Measurements from ENCODE around the gene HMCN2. TPM values are rescaled to one million over a fixed set of nuclear protein-coding genes. Genes with fewer than 3 reads are reported as not detected.

HMCN2 gene
- total and polyA plus RNA-seq, 2 donors (not counting 3 experiments of a cell fraction or from before 2014, with no cell fraction given), result 0.04 to 0.24 TPM

DNA sequence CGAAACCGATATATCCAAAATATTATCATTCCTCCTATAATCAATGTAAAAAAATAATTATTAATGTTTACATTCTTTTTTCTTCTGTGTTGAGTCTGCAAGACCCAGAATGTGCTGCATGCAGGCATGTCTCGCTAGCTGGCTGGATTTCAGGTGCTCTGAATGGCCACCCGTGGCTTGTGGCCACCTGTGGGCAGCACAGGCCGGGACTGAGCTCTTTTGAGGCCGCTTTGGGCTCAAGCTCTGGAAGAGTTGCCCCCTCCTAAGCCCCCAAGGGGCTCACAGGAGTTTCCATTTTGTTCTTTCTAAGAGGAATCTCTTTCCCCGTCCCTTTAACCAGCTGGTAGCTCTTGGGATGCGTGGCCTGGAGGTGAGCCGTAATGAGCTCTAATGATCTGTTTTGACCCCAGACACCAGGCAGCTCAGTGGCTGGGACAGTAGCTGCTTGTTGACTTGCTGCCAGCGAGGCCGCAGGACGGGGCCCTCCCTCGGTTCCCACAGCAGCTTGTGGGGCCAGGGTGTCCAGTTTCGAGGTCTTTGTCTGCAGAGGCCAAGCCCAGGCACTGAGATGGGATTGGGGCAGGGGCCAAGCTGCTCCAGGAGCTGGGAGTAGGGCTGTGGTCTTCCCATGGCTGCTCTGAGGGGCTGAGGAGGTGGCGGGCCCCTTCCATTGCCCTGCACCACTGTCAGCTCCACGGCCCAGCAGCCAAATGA is 200.0 kb downstream of the HMCN2 start:
- Histone ChIP-seq H3K36me3 (ENCODE audit: control insufficient read depth in 2 of 2, extremely low read depth in 1 of 2, insufficient read depth in 2 of 2, low read length in 2 of 2) (no peaks in the 10 kb centered on the region), H4K20me1 (replicated peaks; ENCODE audit: control insufficient read depth, extremely low read depth, insufficient read depth, low read length) (no peaks in the 10 kb centered on the region), H3K27me3 (ENCODE audit: control insufficient read depth in 2 of 2, insufficient read depth in 2 of 2, low read length in 2 of 2) (no peaks in the 10 kb centered on the region), H3K9me3 (replicated peaks; ENCODE audit: control insufficient read depth, insufficient read depth, low read length) (no peaks in the 10 kb centered on the region), H3K9ac (replicated peaks; ENCODE audit: extremely low read depth, insufficient read depth, low read length) (no peak overlapping the region), H3K4me1 (ENCODE audit: control insufficient read depth, extremely low read depth, insufficient read depth, low read length) (no peaks in the 10 kb centered on the region), H2AFZ (ENCODE audit: low read depth, low read length) (no peak overlapping the region), H3K4me3 (replicated peaks in 1 of 3; ENCODE audit: insufficient read depth in 1 of 3, low read depth in 1 of 3, low read length in 3 of 3) (no peak overlapping the region), H3K79me2 (ENCODE audit: control insufficient read depth, insufficient read depth, low read length) (no peaks in the 10 kb centered on the region), H3K27ac (ENCODE audit: insufficient read depth, low read depth, low read length) (no peak overlapping the region), H3K9me1 (replicated peaks; ENCODE audit: control insufficient read depth, extremely low read depth, insufficient read depth, low read length) (no peaks in the 10 kb centered on the region), H3K4me2 (ENCODE audit: insufficient read depth, low read length) (no peak overlapping the region)
- TF ChIP-seq FOS (IDR thresholded peaks at IDR 0.05; ENCODE audit: borderline replicate concordance, insufficient read depth, low read length), result no peak
- no peak for TF ChIP-seq EZH2 (IDR thresholded peaks at IDR 0.05; ENCODE audit: borderline replicate concordance, low read depth, low read length, severe bottlenecking)
- no peak for TF ChIP-seq GATA2 (IDR thresholded peaks at IDR 0.05; ENCODE audit: insufficient read depth, insufficient read length, low read depth, low read length)
- no peak for DNase-seq (ENCODE audit: low read depth, low spot score)
- no TSS peak for BruUV-seq (replicated peaks)
- FAIRE-seq, result no peak
- ChIA-PET POLR2A (no interaction called here), CTCF (interaction anchor here (0.7 to 10.3 kb wide), 4 partner anchors 216 to 228 kb away, joined by 3 to 163 read pairs (median 52); partner anchors contain the start of gene EXOSC2)
- intact Hi-C loops (cut with micrococcal nuclease), result no loop called here
- dilution Hi-C loops (cut with MboI; ENCODE audit: extremely low pct_ligation_motif_present, low sequenced_read_pairs), result no loop called here

DNA sequence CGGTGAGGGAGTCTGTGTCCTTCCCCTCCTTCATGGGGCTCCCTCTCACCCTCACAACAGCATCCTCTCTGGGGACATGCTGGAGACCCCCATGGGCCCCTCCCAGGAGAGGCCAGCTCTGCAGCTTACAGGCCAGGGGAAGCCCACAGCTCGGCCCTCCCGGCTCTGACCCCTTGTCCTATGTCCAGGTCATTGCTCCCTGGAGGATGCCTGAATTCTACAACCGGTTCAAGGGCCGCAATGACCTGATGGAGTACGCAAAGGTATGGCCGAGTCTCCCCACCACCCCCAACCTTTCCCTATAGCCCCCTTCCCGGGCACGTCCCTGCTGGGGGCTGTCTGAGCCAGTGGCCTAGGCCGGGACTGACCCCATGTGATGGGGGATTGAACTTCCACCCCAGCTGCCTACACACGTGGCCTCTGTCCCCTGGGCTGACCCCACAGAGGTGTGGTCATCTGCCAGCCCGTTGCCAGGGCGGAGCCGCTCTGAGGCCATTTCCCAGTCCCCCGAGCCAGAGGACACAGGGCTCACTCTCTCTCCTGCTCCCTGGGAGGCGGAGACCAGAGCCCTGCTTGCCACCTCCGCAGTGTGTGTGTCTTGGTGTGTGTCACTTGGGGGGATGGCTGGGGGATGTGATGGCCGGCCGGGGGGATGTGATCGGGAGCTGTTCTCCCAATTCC is 201.1 kb downstream of the HMCN2 start:
- DNase-seq (ENCODE audit: low read depth, low spot score) (no peak), FAIRE-seq (no peak)
- H3K4me1 ChIP-seq (ENCODE audit: control insufficient read depth, extremely low read depth, insufficient read depth, low read length), result no peaks in the 10 kb centered on the region
- H3K9me3 ChIP-seq (replicated peaks; ENCODE audit: control insufficient read depth, insufficient read depth, low read length), result no peaks in the 10 kb centered on the region
- no peak overlapping the region for H3K4me3 ChIP-seq (replicated peaks in 1 of 3; ENCODE audit: insufficient read depth in 1 of 3, low read depth in 1 of 3, low read length in 3 of 3)
- H3K9ac ChIP-seq (replicated peaks; ENCODE audit: extremely low read depth, insufficient read depth, low read length), result no peak overlapping the region
- H3K9me1 ChIP-seq (replicated peaks; ENCODE audit: control insufficient read depth, extremely low read depth, insufficient read depth, low read length), result no peaks in the 10 kb centered on the region
- no peak overlapping the region for H2AFZ ChIP-seq (ENCODE audit: low read depth, low read length)
- intact Hi-C loops (cut with micrococcal nuclease), result no loop called here
- H4K20me1 ChIP-seq (replicated peaks; ENCODE audit: control insufficient read depth, extremely low read depth, insufficient read depth, low read length), result no peaks in the 10 kb centered on the region
- no TSS peak for BruUV-seq (replicated peaks)
- no peaks in the 10 kb centered on the region for H3K79me2 ChIP-seq (ENCODE audit: control insufficient read depth, insufficient read depth, low read length)
- TF ChIP-seq FOS (IDR thresholded peaks at IDR 0.05; ENCODE audit: borderline replicate concordance, insufficient read depth, low read length), result no peak
- TF ChIP-seq MYC (IDR thresholded peaks at IDR 0.05; ENCODE audit: low read depth, low read length), result no peak
- TF ChIP-seq, protein P1, sequence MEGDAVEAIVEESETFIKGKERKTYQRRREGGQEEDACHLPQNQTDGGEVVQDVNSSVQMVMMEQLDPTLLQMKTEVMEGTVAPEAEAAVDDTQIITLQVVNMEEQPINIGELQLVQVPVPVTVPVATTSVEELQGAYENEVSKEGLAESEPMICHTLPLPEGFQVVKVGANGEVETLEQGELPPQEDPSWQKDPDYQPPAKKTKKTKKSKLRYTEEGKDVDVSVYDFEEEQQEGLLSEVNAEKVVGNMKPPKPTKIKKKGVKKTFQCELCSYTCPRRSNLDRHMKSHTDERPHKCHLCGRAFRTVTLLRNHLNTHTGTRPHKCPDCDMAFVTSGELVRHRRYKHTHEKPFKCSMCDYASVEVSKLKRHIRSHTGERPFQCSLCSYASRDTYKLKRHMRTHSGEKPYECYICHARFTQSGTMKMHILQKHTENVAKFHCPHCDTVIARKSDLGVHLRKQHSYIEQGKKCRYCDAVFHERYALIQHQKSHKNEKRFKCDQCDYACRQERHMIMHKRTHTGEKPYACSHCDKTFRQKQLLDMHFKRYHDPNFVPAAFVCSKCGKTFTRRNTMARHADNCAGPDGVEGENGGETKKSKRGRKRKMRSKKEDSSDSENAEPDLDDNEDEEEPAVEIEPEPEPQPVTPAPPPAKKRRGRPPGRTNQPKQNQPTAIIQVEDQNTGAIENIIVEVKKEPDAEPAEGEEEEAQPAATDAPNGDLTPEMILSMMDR (IDR thresholded peaks at IDR 0.05; ENCODE audit: extremely low read depth in 1 of 2, insufficient read depth in 1 of 2, low read depth in 1 of 2, low read length in 2 of 2), result no peak
- TF ChIP-seq EZH2 (IDR thresholded peaks at IDR 0.05; ENCODE audit: borderline replicate concordance, low read depth, low read length, severe bottlenecking), result no peak
- ChIA-PET CTCF (interaction anchor here (1.4 to 10.3 kb wide), 3 partner anchors 7 to 217 kb away, joined by 3 to 163 read pairs (median 8); no protein-coding TSS in a partner anchor), POLR2A (no interaction called here)
- H3K27me3 ChIP-seq (ENCODE audit: control insufficient read depth in 2 of 2, insufficient read depth in 2 of 2, low read length in 2 of 2), result no peaks in the 10 kb centered on the region
- H3K27ac ChIP-seq (ENCODE audit: insufficient read depth, low read depth, low read length), result no peak overlapping the region
- no peak overlapping the region for H3K4me2 ChIP-seq (ENCODE audit: insufficient read depth, low read length)
- dilution Hi-C loops (cut with MboI; ENCODE audit: extremely low pct_ligation_motif_present, low sequenced_read_pairs), result no loop called here
- H3K36me3 ChIP-seq (ENCODE audit: control insufficient read depth in 2 of 2, extremely low read depth in 1 of 2, insufficient read depth in 2 of 2, low read length in 2 of 2), result no peaks in the 10 kb centered on the region
